GM23338 (cell line): ENCODE results near the gene C11orf21. TPM values are rescaled to one million over a fixed set of nuclear protein-coding genes. Genes with fewer than 3 reads are reported as not detected.

Source experiments
- ATAC-seq: fragments of 200-7000 bp; cut with Tn5 transposase; 3 replicates; pipeline ENCODE4 v1.9.1; 2020
- DNase-seq: peaks from one replicate; pipeline ENCODE4 v3.0.0-alpha.2; 2015; ENCODE audit warnings: low spot score
- H2AFZ ChIP-seq: fragments of 200-600 bp; sonication (generic); 2 replicates; pipeline ENCODE4 v1.8.0; 2016; ENCODE audit warnings: antibody characterized with exemption, mild to moderate bottlenecking, moderate library complexity
- H3F3A ChIP-seq: fragments of 200-600 bp; sonication (generic); replicated peaks from 2 replicates; pipeline ENCODE4 v1.8.0; 2017; ENCODE audit warnings: antibody characterized with exemption, mixed run types, low read depth
- H3K27ac ChIP-seq: fragments of 200-600 bp; sonication (generic); 2 replicates; pipeline ENCODE4 v1.6.1; 2016; ENCODE audit warnings: low read depth
- H3K27me3 ChIP-seq: fragments of 200-600 bp; sonication (generic); 2 replicates; pipeline ENCODE4 v1.8.0; 2016; ENCODE audit warnings: mild to moderate bottlenecking, mixed run types, moderate library complexity; ENCODE audit not compliant: insufficient read depth
- H3K36me3 ChIP-seq: fragments of 200-600 bp; sonication (generic); 2 replicates; pipeline ENCODE4 v1.8.0; 2016; ENCODE audit warnings: mild to moderate bottlenecking; ENCODE audit not compliant: insufficient read depth
- H3K4me1 ChIP-seq: fragments of 200-600 bp; sonication (generic); 2 replicates; pipeline ENCODE4 v1.8.0; 2016; ENCODE audit warnings: mild to moderate bottlenecking, moderate library complexity; ENCODE audit not compliant: insufficient read depth
- H3K4me2 ChIP-seq: fragments of 200-600 bp; sonication (generic); 2 replicates; pipeline ENCODE4 v1.7.1; 2017; ENCODE audit warnings: mixed run types
- H3K4me3 ChIP-seq: fragments of 200-600 bp; sonication (generic); 2 replicates; pipeline ENCODE4 v1.6.1; 2016; ENCODE audit warnings: mixed run types
- H3K79me2 ChIP-seq: fragments of 200-600 bp; sonication (generic); replicated peaks from 2 replicates; pipeline ENCODE4 v1.8.0; 2017; ENCODE audit warnings: mild to moderate bottlenecking; ENCODE audit not compliant: insufficient read depth
- H3K9me2 ChIP-seq: fragments of 200-600 bp; sonication (generic); 2 replicates; pipeline ENCODE4 v1.8.0; 2017; ENCODE audit not compliant: insufficient read depth
- H4K20me1 ChIP-seq: fragments of 200-600 bp; sonication (generic); replicated peaks from 2 replicates; pipeline ENCODE4 v1.8.0; 2017; ENCODE audit warnings: mild to moderate bottlenecking; ENCODE audit not compliant: insufficient read depth
- H3K27ac Mint-ChIP-seq: 2 replicates; pipeline ENCODE4 v1.8.0; 2020; ENCODE audit warnings: inconsistent platforms, mild to moderate bottlenecking, moderate library complexity, mixed read lengths
- H3K27me3 Mint-ChIP-seq: 3 replicates; pipeline ENCODE4 v1.8.0; 2022; ENCODE audit warnings: low read depth, mild to moderate bottlenecking, moderate library complexity, mixed read lengths, inconsistent platforms; ENCODE audit not compliant: insufficient read depth, poor library complexity
- H3K36me3 Mint-ChIP-seq: 3 replicates; pipeline ENCODE4 v1.8.0; 2021; ENCODE audit warnings: low read depth, mild to moderate bottlenecking, inconsistent platforms, moderate library complexity, mixed read lengths
- H3K4me1 Mint-ChIP-seq: 3 replicates; pipeline ENCODE4 v1.8.0; 2020; ENCODE audit warnings: mild to moderate bottlenecking, inconsistent platforms, mixed read lengths
- H3K4me3 Mint-ChIP-seq: 3 replicates; pipeline ENCODE4 v1.8.0; 2021; ENCODE audit warnings: moderate library complexity, mild to moderate bottlenecking, inconsistent platforms, mixed read lengths
- H3K9me3 Mint-ChIP-seq: 3 replicates; pipeline ENCODE4 v1.8.0; 2020; ENCODE audit warnings: moderate library complexity, mild to moderate bottlenecking, inconsistent platforms, mixed read lengths
- CREB1 ChIP-seq: fragments of 250-450 bp; sonication (Bioruptor Pico); IDR thresholded peaks from 2 replicates; pipeline ENCODE4 v1.5.0; 2020; ENCODE audit warnings: low read depth, mild to moderate bottlenecking, moderate library complexity
- ETS1 ChIP-seq: IDR thresholded peaks from 2 replicates; pipeline ENCODE4 v1.6.1; 2016; ENCODE audit warnings: antibody characterized with exemption
- EZH2 ChIP-seq: fragments of 200-600 bp; sonication (generic); IDR thresholded peaks from one replicate; pipeline ENCODE4 v1.8.0; 2017; ENCODE audit warnings: antibody characterized with exemption, mild to moderate bottlenecking, low read depth; ENCODE audit not compliant: unreplicated experiment
- EZH2phosphoT487 ChIP-seq: fragments of 200-600 bp; sonication (generic); IDR thresholded peaks from one replicate; pipeline ENCODE4 v1.8.1; 2018; ENCODE audit warnings: antibody characterized with exemption; ENCODE audit not compliant: unreplicated experiment
- JUNB ChIP-seq: IDR thresholded peaks from one replicate; pipeline ENCODE4 v1.6.1; 2016; ENCODE audit warnings: antibody characterized with exemption; ENCODE audit not compliant: unreplicated experiment
- NANOG ChIP-seq: IDR thresholded peaks from 2 replicates; pipeline ENCODE4 v1.6.1; 2016; ENCODE audit warnings: antibody characterized with exemption, borderline replicate concordance
- POLR2AphosphoS5 ChIP-seq: IDR thresholded peaks from 2 replicates; pipeline ENCODE4 v1.6.1; 2016; ENCODE audit warnings: antibody characterized with exemption, low read depth
- REST ChIP-seq: IDR thresholded peaks from one replicate; pipeline ENCODE4 v1.6.1; 2018; ENCODE audit warnings: antibody characterized with exemption; ENCODE audit not compliant: unreplicated experiment
- STAT1 ChIP-seq: IDR thresholded peaks from one replicate; pipeline ENCODE4 v1.6.1; 2016; ENCODE audit warnings: antibody characterized with exemption; ENCODE audit not compliant: unreplicated experiment
- ZNF114 ChIP-seq: fragments of 250-450 bp; sonication (Bioruptor Pico); IDR thresholded peaks from 2 replicates; pipeline ENCODE4 v1.5.0; 2020; ENCODE audit warnings: mild to moderate bottlenecking, moderate library complexity
- ZNF331 ChIP-seq: fragments of 250-450 bp; sonication (Bioruptor Pico); IDR thresholded peaks from 2 replicates; pipeline ENCODE4 v1.5.0; 2020; ENCODE audit warnings: low read depth, mild to moderate bottlenecking, moderate library complexity
- polyA plus RNA-seq: library from polyadenylated mRNA; unstranded; fragments of >200 nt; fragmentation: Nextera tagmentation; extraction: Ambion mirVana; gene quantifications from 2 replicates; pipeline ENCODE4 v1.2.1, GENCODE V29; 2016
- total RNA-seq: library from RNA; depleted of rRNA; stranded (reverse); fragments of >200 nt; shearing (Covaris generic); gene quantifications from 2 replicates; pipeline ENCODE4 v1.2.3, GENCODE V29; 2014
- TF ChIP-seq, protein P1 (sequence below): fragments of 250-450 bp; sonication (Bioruptor Pico); IDR thresholded peaks from 2 replicates; pipeline ENCODE4 v1.5.0; 2020; ENCODE audit warnings: mild to moderate bottlenecking, moderate library complexity
- TF ChIP-seq, protein P2 (sequence below), 2 experiments: fragments of 200-600 bp in 1 of 2; sonication (generic) in 1 of 2; conservative IDR thresholded peaks; 2 replicates each; pipeline versions ENCODE4 v1.5.1 to v1.6.1; 2016 to 2017; ENCODE audit warnings: antibody characterized with exemption in 2 of 2, low read depth in 2 of 2, mild to moderate bottlenecking in 2 of 2, moderate library complexity in 1 of 2

Gene C11orf21
- total and polyA plus RNA-seq, 2 experiments from 2014 or later: not detected

DNA sequence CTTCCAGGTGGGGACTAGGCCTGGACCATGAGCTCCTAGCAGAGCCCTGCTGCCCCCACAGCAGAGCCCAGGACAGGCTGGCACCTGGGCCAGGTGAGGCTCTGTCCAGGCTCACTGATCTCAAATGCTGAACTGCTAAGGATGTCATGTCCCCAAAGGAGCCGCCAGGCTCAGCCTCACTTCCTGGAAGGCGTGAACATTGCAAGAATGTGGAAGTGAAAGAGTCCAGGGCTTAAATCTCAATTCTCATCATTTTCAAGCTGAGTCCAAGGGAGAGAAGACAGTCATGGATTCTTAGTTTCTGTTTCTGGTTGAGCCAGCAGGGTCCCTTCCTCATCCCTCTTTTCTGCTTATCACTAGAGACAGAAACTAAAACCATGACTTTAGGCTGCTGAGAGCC lies 36.3 kb downstream of the C11orf21 start:
- no peaks in the 10 kb centered on the region for H3K36me3 ChIP-seq
- no peaks in the 10 kb centered on the region for H3K79me2 ChIP-seq
- H3K27me3 ChIP-seq: peaks cover 33% of the 10 kb centered on the region
- no peak for ATAC-seq
- H3K27ac ChIP-seq: no peak overlapping the region
- H4K20me1 ChIP-seq: no peaks in the 10 kb centered on the region
- Mint-ChIP-seq H3K27ac (no peak overlapping the region), H3K4me1 (peaks cover 11% of the 10 kb centered on the region), H3K9me3 (no peaks in the 10 kb centered on the region), H3K27me3 (peaks cover 29% of the 10 kb centered on the region), H3K4me3 (no peak overlapping the region), H3K36me3 (no peaks in the 10 kb centered on the region)
- no peak overlapping the region for H3K4me2 ChIP-seq
- H3K4me3 ChIP-seq: no peak overlapping the region
- no peaks in the 10 kb centered on the region for H3K9me2 ChIP-seq
- H3F3A ChIP-seq: no peaks in the 10 kb centered on the region
- DNase-seq: no peak
- H2AFZ ChIP-seq: no peak overlapping the region
- H3K4me1 ChIP-seq: peaks cover 6% of the 10 kb centered on the region
- TF ChIP-seq, protein P1, sequence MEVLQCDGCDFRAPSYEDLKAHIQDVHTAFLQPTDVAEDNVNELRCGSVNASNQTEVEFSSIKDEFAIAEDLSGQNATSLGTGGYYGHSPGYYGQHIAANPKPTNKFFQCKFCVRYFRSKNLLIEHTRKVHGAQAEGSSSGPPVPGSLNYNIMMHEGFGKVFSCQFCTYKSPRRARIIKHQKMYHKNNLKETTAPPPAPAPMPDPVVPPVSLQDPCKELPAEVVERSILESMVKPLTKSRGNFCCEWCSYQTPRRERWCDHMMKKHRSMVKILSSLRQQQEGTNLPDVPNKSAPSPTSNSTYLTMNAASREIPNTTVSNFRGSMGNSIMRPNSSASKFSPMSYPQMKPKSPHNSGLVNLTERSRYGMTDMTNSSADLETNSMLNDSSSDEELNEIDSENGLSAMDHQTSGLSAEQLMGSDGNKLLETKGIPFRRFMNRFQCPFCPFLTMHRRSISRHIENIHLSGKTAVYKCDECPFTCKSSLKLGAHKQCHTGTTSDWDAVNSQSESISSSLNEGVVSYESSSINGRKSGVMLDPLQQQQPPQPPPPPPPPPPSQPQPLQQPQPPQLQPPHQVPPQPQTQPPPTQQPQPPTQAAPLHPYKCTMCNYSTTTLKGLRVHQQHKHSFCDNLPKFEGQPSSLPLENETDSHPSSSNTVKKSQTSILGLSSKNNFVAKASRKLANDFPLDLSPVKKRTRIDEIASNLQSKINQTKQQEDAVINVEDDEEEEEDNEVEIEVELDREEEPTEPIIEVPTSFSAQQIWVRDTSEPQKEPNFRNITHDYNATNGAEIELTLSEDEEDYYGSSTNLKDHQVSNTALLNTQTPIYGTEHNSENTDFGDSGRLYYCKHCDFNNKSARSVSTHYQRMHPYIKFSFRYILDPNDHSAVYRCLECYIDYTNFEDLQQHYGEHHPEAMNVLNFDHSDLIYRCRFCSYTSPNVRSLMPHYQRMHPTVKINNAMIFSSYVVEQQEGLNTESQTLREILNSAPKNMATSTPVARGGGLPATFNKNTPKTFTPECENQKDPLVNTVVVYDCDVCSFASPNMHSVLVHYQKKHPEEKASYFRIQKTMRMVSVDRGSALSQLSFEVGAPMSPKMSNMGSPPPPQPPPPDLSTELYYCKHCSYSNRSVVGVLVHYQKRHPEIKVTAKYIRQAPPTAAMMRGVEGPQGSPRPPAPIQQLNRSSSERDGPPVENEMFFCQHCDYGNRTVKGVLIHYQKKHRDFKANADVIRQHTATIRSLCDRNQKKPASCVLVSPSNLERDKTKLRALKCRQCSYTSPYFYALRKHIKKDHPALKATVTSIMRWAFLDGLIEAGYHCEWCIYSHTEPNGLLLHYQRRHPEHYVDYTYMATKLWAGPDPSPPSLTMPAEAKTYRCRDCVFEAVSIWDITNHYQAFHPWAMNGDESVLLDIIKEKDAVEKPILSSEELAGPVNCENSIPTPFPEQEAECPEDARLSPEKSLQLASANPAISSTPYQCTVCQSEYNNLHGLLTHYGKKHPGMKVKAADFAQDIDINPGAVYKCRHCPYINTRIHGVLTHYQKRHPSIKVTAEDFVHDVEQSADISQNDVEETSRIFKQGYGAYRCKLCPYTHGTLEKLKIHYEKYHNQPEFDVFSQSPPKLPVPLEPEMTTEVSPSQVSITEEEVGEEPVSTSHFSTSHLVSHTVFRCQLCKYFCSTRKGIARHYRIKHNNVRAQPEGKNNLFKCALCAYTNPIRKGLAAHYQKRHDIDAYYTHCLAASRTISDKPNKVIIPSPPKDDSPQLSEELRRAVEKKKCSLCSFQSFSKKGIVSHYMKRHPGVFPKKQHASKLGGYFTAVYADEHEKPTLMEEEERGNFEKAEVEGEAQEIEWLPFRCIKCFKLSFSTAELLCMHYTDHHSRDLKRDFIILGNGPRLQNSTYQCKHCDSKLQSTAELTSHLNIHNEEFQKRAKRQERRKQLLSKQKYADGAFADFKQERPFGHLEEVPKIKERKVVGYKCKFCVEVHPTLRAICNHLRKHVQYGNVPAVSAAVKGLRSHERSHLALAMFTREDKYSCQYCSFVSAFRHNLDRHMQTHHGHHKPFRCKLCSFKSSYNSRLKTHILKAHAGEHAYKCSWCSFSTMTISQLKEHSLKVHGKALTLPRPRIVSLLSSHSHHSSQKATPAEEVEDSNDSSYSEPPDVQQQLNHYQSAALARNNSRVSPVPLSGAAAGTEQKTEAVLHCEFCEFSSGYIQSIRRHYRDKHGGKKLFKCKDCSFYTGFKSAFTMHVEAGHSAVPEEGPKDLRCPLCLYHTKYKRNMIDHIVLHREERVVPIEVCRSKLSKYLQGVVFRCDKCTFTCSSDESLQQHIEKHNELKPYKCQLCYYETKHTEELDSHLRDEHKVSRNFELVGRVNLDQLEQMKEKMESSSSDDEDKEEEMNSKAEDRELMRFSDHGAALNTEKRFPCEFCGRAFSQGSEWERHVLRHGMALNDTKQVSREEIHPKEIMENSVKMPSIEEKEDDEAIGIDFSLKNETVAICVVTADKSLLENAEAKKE: no peak
- no peak for TF ChIP-seq JUNB
- TF ChIP-seq EZH2: no peak
- no peak for TF ChIP-seq ZNF331 (CRISPR knock-in tag)
- TF ChIP-seq EZH2phosphoT487: no peak
- no peak for TF ChIP-seq NANOG
- TF ChIP-seq ZNF114 (CRISPR knock-in tag): no peak
- TF ChIP-seq STAT1: no peak
- TF ChIP-seq ETS1: no peak
- TF ChIP-seq, protein P2, sequence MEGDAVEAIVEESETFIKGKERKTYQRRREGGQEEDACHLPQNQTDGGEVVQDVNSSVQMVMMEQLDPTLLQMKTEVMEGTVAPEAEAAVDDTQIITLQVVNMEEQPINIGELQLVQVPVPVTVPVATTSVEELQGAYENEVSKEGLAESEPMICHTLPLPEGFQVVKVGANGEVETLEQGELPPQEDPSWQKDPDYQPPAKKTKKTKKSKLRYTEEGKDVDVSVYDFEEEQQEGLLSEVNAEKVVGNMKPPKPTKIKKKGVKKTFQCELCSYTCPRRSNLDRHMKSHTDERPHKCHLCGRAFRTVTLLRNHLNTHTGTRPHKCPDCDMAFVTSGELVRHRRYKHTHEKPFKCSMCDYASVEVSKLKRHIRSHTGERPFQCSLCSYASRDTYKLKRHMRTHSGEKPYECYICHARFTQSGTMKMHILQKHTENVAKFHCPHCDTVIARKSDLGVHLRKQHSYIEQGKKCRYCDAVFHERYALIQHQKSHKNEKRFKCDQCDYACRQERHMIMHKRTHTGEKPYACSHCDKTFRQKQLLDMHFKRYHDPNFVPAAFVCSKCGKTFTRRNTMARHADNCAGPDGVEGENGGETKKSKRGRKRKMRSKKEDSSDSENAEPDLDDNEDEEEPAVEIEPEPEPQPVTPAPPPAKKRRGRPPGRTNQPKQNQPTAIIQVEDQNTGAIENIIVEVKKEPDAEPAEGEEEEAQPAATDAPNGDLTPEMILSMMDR (conservative IDR thresholded peaks at IDR 0.05; ENCODE audit: low read depth in 2 of 2): no peak
- no peak for TF ChIP-seq POLR2AphosphoS5
- no peak for TF ChIP-seq REST
- TF ChIP-seq CREB1: no peak
